ENCODE results near the gene HBE1. TPM values are rescaled to one million over a fixed set of nuclear protein-coding genes. Genes with fewer than 3 reads are reported as not detected.

Gene HBE1
- total and polyA plus RNA-seq, 7 donors: not detected

DNA sequence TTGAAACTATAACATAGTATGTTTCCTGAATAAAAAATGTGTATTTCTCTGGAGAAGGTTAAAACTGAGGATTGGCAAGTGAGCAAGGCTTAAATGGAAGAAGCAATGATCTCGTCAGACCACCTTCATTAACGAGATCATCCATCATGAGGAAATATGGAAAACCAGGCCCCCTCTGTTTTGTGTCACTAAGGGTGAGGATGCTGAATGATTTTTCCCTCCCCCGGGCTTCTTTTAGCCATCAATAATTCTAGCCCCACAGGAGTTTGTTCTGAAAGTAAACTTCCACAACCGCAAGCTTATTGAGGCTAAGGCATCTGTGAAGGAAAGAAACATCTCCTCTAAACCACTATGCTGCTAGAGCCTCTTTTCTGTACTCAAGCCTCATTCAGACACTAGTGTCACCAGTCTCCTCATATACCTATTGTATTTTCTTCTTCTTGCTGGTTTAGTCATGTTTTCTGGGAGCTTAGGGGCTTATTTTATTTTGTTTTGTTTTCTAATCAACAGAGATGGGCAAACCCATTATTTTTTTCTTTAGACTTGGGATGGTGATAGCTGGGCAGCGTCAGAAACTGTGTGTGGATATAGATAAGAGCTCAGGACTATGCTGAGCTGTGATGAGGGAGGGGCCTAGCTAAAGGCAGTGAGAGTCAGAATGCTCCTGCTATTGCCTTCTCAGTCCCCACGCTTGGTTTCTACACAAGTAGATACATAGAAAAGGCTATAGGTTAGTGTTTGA is 5.8 kb upstream of the HBE1 start:
- TF ChIP-seq POLR2AphosphoS5 (IDR thresholded peaks at IDR 0.05) (no peak), EP300 (IDR thresholded peaks at IDR 0.05) (no peak), POLR2A (IDR thresholded peaks at IDR 0.05) (no peak)
- TF ChIP-seq, protein P1, sequence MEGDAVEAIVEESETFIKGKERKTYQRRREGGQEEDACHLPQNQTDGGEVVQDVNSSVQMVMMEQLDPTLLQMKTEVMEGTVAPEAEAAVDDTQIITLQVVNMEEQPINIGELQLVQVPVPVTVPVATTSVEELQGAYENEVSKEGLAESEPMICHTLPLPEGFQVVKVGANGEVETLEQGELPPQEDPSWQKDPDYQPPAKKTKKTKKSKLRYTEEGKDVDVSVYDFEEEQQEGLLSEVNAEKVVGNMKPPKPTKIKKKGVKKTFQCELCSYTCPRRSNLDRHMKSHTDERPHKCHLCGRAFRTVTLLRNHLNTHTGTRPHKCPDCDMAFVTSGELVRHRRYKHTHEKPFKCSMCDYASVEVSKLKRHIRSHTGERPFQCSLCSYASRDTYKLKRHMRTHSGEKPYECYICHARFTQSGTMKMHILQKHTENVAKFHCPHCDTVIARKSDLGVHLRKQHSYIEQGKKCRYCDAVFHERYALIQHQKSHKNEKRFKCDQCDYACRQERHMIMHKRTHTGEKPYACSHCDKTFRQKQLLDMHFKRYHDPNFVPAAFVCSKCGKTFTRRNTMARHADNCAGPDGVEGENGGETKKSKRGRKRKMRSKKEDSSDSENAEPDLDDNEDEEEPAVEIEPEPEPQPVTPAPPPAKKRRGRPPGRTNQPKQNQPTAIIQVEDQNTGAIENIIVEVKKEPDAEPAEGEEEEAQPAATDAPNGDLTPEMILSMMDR (IDR thresholded peaks at IDR 0.05): no peak
- intact Hi-C loops (cut with DNase I): no loop called here
- 80 to 83% methylated on average over 6 of the region's 6 CpGs for WGBS, 2 donors
- DNase-seq: no peak
- Histone ChIP-seq H3K27ac (no peak overlapping the region), H3K4me3 (no peak overlapping the region), H3K36me3 (no peaks in the 10 kb centered on the region), H3K9me3 (no peaks in the 10 kb centered on the region), H3K4me1 (peaks cover 0 to under 1% (median 0%) of the 10 kb centered on the region in 4 donors), H3K27me3 (no peaks in the 10 kb centered on the region)

DNA sequence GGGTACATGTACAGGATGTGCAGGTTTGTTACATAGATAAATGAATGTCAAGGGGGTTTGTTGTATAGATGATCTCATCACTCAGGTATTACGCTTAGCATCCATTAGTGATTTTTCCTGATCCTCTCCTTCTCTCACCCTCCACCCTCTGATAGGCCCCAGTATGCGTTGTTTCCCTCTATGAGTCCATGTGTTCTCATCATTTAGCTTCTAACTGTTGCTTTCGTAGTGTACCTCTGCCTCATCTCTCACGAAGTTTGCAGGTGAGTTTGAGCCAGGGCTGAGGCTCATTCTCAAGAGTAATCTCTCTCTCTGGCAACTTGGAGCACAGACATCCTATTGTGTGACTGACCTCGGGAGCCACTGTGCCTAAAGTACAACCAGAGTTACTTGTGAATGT is 4.7 kb upstream of the HBE1 start:
- 66 to 78% methylated on average over 5 of the region's 5 CpGs for WGBS, 2 donors
- H3K27ac ChIP-seq: no peak overlapping the region
- no peaks in the 10 kb centered on the region for H3K4me1 ChIP-seq
- no peaks in the 10 kb centered on the region for H3K27me3 ChIP-seq
- intact Hi-C loops (cut with DNase I): no loop called here
- H3K36me3 ChIP-seq: no peaks in the 10 kb centered on the region
- H3K9me3 ChIP-seq: no peaks in the 10 kb centered on the region
- DNase-seq: no peak
- H3K4me3 ChIP-seq: no peak overlapping the region
- TF ChIP-seq, protein P1 (IDR thresholded peaks at IDR 0.05): no peak
- TF ChIP-seq POLR2AphosphoS5 (IDR thresholded peaks at IDR 0.05) (no peak), POLR2A (IDR thresholded peaks at IDR 0.05) (no peak), EP300 (IDR thresholded peaks at IDR 0.05) (no peak)

DNA sequence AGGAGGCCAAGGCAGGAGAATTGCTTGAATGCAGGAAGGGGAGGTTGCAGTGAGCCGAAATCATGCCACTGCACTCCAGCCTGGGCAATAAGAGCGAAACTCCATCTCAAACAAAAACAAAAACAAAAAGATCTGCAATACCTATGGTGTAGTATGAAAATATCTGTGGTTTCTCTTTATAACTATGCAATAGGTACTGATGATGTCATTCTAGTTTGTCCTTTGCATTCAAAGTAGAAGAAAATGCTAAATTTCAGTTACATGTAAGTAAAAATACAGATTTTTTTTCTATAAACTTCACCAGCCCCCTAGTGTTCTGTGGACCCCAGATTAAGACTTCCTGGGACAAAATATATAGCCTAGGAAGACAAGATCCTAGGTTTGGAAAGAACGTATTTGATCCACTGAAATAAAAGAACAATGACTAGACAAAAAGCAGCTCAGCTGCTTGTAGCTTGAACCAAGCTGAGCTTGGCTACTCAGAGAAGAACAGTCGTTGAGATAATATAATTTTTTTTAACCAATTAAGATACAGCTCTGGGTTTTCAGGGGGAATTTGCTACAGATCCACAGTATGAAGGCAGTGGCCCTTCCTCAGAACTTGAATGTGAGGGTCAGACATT is 2.8 kb upstream of the HBE1 start:
- Histone ChIP-seq H3K27ac (no peak overlapping the region), H3K4me1 (no peaks in the 10 kb centered on the region), H3K4me3 (no peak overlapping the region), H3K36me3 (no peaks in the 10 kb centered on the region), H3K27me3 (no peaks in the 10 kb centered on the region), H3K9me3 (no peaks in the 10 kb centered on the region)
- WGBS, 2 donors: 62 to 79% methylated on average over 4 of the region's 4 CpGs
- DNase-seq: no peak
- intact Hi-C loops (cut with DNase I): no loop called here
- TF ChIP-seq EP300 (IDR thresholded peaks at IDR 0.05): no peak
- TF ChIP-seq POLR2AphosphoS5 (IDR thresholded peaks at IDR 0.05): no peak
- TF ChIP-seq, protein P1 (IDR thresholded peaks at IDR 0.05): no peak
- TF ChIP-seq POLR2A (IDR thresholded peaks at IDR 0.05): no peak

GRCh38 chr11:5267033-5267563 is 2.6 kb downstream of the HBE1 start:
- WGBS, 2 donors: 79 to 83% methylated on average over 2 of the region's 2 CpGs
- Histone ChIP-seq H3K27me3 (no peaks in the 10 kb centered on the region), H3K4me1 (no peaks in the 10 kb centered on the region), H3K9me3 (no peaks in the 10 kb centered on the region), H3K36me3 (no peaks in the 10 kb centered on the region), H3K27ac (no peak overlapping the region), H3K4me3 (no peak overlapping the region)
- TF ChIP-seq EP300 (IDR thresholded peaks at IDR 0.05): no peak
- TF ChIP-seq POLR2AphosphoS5 (IDR thresholded peaks at IDR 0.05): no peak
- TF ChIP-seq, protein P1 (IDR thresholded peaks at IDR 0.05): no peak
- TF ChIP-seq POLR2A (IDR thresholded peaks at IDR 0.05): no peak
- intact Hi-C loops (cut with DNase I): no loop called here
- no peak for DNase-seq

All from sigmoid colon (tissue), 7 donors.